A549 (cell line): Measurements from ENCODE around the gene EEFSEC.

Experiments used
- BHLHE40 ChIP-seq: IDR thresholded peaks from 2 replicates; pipeline ENCODE4 v1.6.1; 2012; ENCODE audit warnings: low read depth, low read length, inconsistent platforms
- EP300 ChIP-seq, 2 experiments: fragments of >200 bp; sonication (Bioruptor Twin); formaldehyde crosslinking; IDR thresholded peaks; 2 replicates in 1 of 2; 3 replicates in 1 of 2; pipeline ENCODE4 v1.6.1; 2016 to 2017
- HDAC2 ChIP-seq: fragments of 200-600 bp; sonication (generic); IDR thresholded peaks from 2 replicates; pipeline ENCODE4 v1.6.1; 2016
- JUN ChIP-seq, 2 experiments: fragments of >200 bp; sonication (Bioruptor Twin); formaldehyde crosslinking; IDR thresholded peaks; 2 replicates in 1 of 2; 3 replicates in 1 of 2; pipeline ENCODE4 v1.6.1; 2016 to 2017
- KDM1A ChIP-seq: fragments of 200-600 bp; sonication (generic); IDR thresholded peaks from 2 replicates; pipeline ENCODE4 v1.6.1; 2016; ENCODE audit warnings: low read depth, mild to moderate bottlenecking
- POLR2A ChIP-seq: IDR thresholded peaks from 2 replicates; pipeline ENCODE4 v1.6.1; 2012; ENCODE audit warnings: mild to moderate bottlenecking, low read length
- RNF2 ChIP-seq: fragments of 200-600 bp; sonication (generic); IDR thresholded peaks from 2 replicates; pipeline ENCODE4 v1.6.1; 2016; ENCODE audit warnings: low read depth, mild to moderate bottlenecking, antibody characterized with exemption, moderate library complexity, borderline replicate concordance
- TF ChIP-seq, protein P1 (sequence below): fragments of >200 bp; sonication (Bioruptor Twin); formaldehyde crosslinking; IDR thresholded peaks from 3 replicates; pipeline ENCODE4 v1.5.1; 2016
- TF ChIP-seq, protein P2 (sequence below): IDR thresholded peaks from 2 replicates; pipeline ENCODE4 v1.6.1; 2012
- TF ChIP-seq, protein P3 (sequence below): fragments of 200-600 bp; sonication (generic); IDR thresholded peaks from 2 replicates; pipeline ENCODE4 v1.6.1; 2016; ENCODE audit warnings: antibody characterized with exemption, mild to moderate bottlenecking, moderate library complexity

DNA sequence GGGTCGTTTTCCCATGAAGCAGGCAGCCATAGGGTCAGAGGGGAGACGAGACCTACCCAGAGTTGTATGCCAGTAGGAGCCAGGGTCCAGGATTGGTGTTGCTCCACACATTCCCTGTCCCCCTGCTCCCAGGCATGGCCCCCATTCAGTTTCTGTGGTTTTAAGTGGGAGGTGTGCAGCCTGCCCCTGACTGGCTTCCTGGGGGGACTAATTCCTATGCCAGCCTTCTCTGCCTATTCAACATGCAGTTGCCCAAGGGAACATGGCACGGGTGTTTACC is 126.3 kb downstream of the EEFSEC start:
- TF ChIP-seq JUN (IDR thresholded peaks at IDR 0.05) = no peak
- TF ChIP-seq BHLHE40 = no peak
- no peak for TF ChIP-seq KDM1A
- TF ChIP-seq, protein P1, sequence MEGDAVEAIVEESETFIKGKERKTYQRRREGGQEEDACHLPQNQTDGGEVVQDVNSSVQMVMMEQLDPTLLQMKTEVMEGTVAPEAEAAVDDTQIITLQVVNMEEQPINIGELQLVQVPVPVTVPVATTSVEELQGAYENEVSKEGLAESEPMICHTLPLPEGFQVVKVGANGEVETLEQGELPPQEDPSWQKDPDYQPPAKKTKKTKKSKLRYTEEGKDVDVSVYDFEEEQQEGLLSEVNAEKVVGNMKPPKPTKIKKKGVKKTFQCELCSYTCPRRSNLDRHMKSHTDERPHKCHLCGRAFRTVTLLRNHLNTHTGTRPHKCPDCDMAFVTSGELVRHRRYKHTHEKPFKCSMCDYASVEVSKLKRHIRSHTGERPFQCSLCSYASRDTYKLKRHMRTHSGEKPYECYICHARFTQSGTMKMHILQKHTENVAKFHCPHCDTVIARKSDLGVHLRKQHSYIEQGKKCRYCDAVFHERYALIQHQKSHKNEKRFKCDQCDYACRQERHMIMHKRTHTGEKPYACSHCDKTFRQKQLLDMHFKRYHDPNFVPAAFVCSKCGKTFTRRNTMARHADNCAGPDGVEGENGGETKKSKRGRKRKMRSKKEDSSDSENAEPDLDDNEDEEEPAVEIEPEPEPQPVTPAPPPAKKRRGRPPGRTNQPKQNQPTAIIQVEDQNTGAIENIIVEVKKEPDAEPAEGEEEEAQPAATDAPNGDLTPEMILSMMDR = no peak
- TF ChIP-seq POLR2A = no peak
- TF ChIP-seq EP300 (IDR thresholded peaks at IDR 0.05) = no peak
- no peak for TF ChIP-seq RNF2
- TF ChIP-seq, protein P2, sequence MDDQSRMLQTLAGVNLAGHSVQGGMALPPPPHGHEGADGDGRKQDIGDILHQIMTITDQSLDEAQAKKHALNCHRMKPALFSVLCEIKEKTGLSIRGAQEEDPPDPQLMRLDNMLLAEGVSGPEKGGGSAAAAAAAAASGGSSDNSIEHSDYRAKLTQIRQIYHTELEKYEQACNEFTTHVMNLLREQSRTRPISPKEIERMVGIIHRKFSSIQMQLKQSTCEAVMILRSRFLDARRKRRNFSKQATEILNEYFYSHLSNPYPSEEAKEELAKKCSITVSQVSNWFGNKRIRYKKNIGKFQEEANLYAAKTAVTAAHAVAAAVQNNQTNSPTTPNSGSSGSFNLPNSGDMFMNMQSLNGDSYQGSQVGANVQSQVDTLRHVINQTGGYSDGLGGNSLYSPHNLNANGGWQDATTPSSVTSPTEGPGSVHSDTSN = no peak
- TF ChIP-seq, protein P3, sequence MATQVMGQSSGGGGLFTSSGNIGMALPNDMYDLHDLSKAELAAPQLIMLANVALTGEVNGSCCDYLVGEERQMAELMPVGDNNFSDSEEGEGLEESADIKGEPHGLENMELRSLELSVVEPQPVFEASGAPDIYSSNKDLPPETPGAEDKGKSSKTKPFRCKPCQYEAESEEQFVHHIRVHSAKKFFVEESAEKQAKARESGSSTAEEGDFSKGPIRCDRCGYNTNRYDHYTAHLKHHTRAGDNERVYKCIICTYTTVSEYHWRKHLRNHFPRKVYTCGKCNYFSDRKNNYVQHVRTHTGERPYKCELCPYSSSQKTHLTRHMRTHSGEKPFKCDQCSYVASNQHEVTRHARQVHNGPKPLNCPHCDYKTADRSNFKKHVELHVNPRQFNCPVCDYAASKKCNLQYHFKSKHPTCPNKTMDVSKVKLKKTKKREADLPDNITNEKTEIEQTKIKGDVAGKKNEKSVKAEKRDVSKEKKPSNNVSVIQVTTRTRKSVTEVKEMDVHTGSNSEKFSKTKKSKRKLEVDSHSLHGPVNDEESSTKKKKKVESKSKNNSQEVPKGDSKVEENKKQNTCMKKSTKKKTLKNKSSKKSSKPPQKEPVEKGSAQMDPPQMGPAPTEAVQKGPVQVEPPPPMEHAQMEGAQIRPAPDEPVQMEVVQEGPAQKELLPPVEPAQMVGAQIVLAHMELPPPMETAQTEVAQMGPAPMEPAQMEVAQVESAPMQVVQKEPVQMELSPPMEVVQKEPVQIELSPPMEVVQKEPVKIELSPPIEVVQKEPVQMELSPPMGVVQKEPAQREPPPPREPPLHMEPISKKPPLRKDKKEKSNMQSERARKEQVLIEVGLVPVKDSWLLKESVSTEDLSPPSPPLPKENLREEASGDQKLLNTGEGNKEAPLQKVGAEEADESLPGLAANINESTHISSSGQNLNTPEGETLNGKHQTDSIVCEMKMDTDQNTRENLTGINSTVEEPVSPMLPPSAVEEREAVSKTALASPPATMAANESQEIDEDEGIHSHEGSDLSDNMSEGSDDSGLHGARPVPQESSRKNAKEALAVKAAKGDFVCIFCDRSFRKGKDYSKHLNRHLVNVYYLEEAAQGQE = no peak
- TF ChIP-seq HDAC2 = no peak
